GM21515 (cell line): ENCODE results near the gene UGT1A9.

Experiments
- ATAC-seq: cut with Tn5 transposase; IDR thresholded peaks from one replicate; pipeline ENCODE4 v1.9.1; 2021; ENCODE audit not compliant: unreplicated experiment

UGT1A9 gene

GRCh38 chr2:233816334-233816733 is 144.6 kb downstream of the UGT1A9 start:
- no peak for ATAC-seq

- ATAC-seq, result no peak
These were observed 145.1 kb downstream of the UGT1A9 start for GRCh38 chr2:233816771-233817170.

- ATAC-seq, result no peak
These were observed 145.7 kb downstream of the UGT1A9 start for GRCh38 chr2:233817361-233817911.

- ATAC-seq, result no peak
These were observed 146.4 kb downstream of the UGT1A9 start for GRCh38 chr2:233817995-233818638.

GRCh38 chr2:233818639-233819621 is 147.2 kb downstream of the UGT1A9 start:
- ATAC-seq, result no peak

GRCh38 chr2:233819884-233820773 is 148.4 kb downstream of the UGT1A9 start:
- ATAC-seq, result no peak

GRCh38 chr2:233820774-233821105 is 149.0 kb downstream of the UGT1A9 start:
- no peak for ATAC-seq

GRCh38 chr2:233821196-233821595 is 149.5 kb downstream of the UGT1A9 start:
- ATAC-seq, result no peak

- ATAC-seq, result no peak
These were observed 150.0 kb downstream of the UGT1A9 start for GRCh38 chr2:233821709-233822100.

- no peak for ATAC-seq
These were observed 150.5 kb downstream of the UGT1A9 start for GRCh38 chr2:233822101-233822771.
